B cell (primary cell): ENCODE results near the gene RABEP1. TPM values are rescaled to one million over a fixed set of nuclear protein-coding genes. Genes with fewer than 3 reads are reported as not detected.

Experiments used
- ATAC-seq: fragments of 200-7000 bp; cut with Tn5 transposase; one replicate; pipeline ENCODE4 v1.10.0; 2021; ENCODE audit warnings: low read depth, mild to moderate bottlenecking, moderate number of reproducible peaks, moderate library complexity
- CTCF ChIA-PET: fragments of 350-600 bp; sonication (Branson Sonifier 250); formaldehyde crosslinking; loops from one replicate; lab custom pipeline; 2021; ENCODE audit warnings: antibody characterized with exemption, inconsistent platforms; lab: Charles Lee
- POLR2A ChIA-PET: fragments of 350-600 bp; sonication (Branson Sonifier 250); formaldehyde crosslinking; loops from one replicate; lab custom pipeline; 2021; ENCODE audit warnings: antibody characterized with exemption; lab: Charles Lee
- DNase-seq: peaks from one replicate; pipeline ENCODE4 v3.0.0; 2013
- H2AFZ ChIP-seq: 2 replicates; pipeline ENCODE4 v1.6.1; 2012; ENCODE audit warnings: mild to moderate bottlenecking, low read depth, low read length; ENCODE audit not compliant: insufficient read depth, poor library complexity, severe bottlenecking
- H3K27ac ChIP-seq, 2 donors: 1 replicate in 1 of 2; 2 replicates in 1 of 2; pipeline ENCODE4 v1.5.1; 2012 to 2013; ENCODE audit warnings: low read length in 2 of 2, mild to moderate bottlenecking in 2 of 2, moderate library complexity in 1 of 2
- H3K27me3 ChIP-seq, 4 experiments: fragments of 200-600 bp in 1 of 4; sonication (generic) in 1 of 4; replicated peaks in 1 of 4; 1 replicate in 2 of 4; 2 replicates in 2 of 4; pipeline versions ENCODE4 v1.6.1 to v1.7.0; 2013 to 2016; ENCODE audit warnings: low read length in 3 of 4, mild to moderate bottlenecking in 2 of 4, mixed read lengths in 1 of 4, moderate library complexity in 1 of 4; ENCODE audit not compliant: insufficient read depth in 4 of 4, control insufficient read depth in 3 of 4; ENCODE audit errors: control extremely low read depth in 1 of 4
- H3K36me3 ChIP-seq, 2 experiments: replicated peaks in 1 of 2; 1 replicate in 1 of 2; 2 replicates in 1 of 2; pipeline versions ENCODE4 v1.6.1 to v1.7.1; 2013; ENCODE audit warnings: low read length in 1 of 2; ENCODE audit not compliant: insufficient read depth in 2 of 2, control insufficient read depth in 1 of 2; ENCODE audit errors: control extremely low read depth in 1 of 2, extremely low read depth in 1 of 2
- H3K4me1 ChIP-seq, 2 donors: fragments of 200-600 bp in 1 of 2; sonication (generic) in 1 of 2; 1 replicate in 1 of 2; 2 replicates in 1 of 2; pipeline versions ENCODE4 v1.5.1 to v1.6.1; 2013 to 2017; ENCODE audit warnings: low read length in 2 of 2; ENCODE audit not compliant: control insufficient read depth in 2 of 2, insufficient read depth in 2 of 2
- H3K4me2 ChIP-seq: replicated peaks from 2 replicates; pipeline ENCODE3; 2012; ENCODE audit warnings: mild to moderate bottlenecking, low read depth, low read length; ENCODE audit not compliant: poor library complexity, severe bottlenecking
- H3K4me3 ChIP-seq, 5 experiments: fragments of 200-600 bp in 1 of 5; sonication (generic) in 1 of 5; 1 replicate in 3 of 5; 2 replicates in 2 of 5; pipeline versions ENCODE4 v1.5.1 to v1.7.0; 2011 to 2016; ENCODE audit warnings: low read length in 4 of 5, mild to moderate bottlenecking in 4 of 5, low read depth in 2 of 5, control low read depth in 1 of 5, moderate library complexity in 1 of 5; ENCODE audit not compliant: insufficient read depth in 1 of 5; ENCODE audit errors: control extremely low read depth in 1 of 5, extremely low read depth in 1 of 5
- H3K79me2 ChIP-seq: fragments of 200-600 bp; sonication (generic); one replicate; pipeline ENCODE4 v1.6.0; 2016; ENCODE audit warnings: low read length; ENCODE audit not compliant: control insufficient read depth, insufficient read depth
- H3K9ac ChIP-seq: fragments of 200-600 bp; sonication (generic); 2 replicates; pipeline ENCODE4 v1.6.1; 2017; ENCODE audit warnings: mild to moderate bottlenecking, low read length, moderate library complexity
- H3K9me3 ChIP-seq, 3 donors: one replicate each; pipeline versions ENCODE4 v1.6.1 to v1.7.1; 2013; ENCODE audit warnings: low read length in 2 of 3; ENCODE audit not compliant: control insufficient read depth in 2 of 3, insufficient read depth in 1 of 3; ENCODE audit errors: control extremely low read depth in 1 of 3
- H4K20me1 ChIP-seq: 2 replicates; pipeline ENCODE4 v1.6.0; 2012; ENCODE audit warnings: mild to moderate bottlenecking, low read length; ENCODE audit not compliant: insufficient read depth, control insufficient read depth, poor library complexity, severe bottlenecking
- H3K27ac Mint-ChIP-seq: one replicate; pipeline ENCODE4 v1.8.0; 2021; ENCODE audit warnings: mixed read lengths
- H3K27me3 Mint-ChIP-seq: one replicate; pipeline ENCODE4 v1.8.0; 2021; ENCODE audit warnings: mixed read lengths
- H3K4me1 Mint-ChIP-seq: one replicate; pipeline ENCODE4 v1.8.0; 2021; ENCODE audit warnings: mixed read lengths
- H3K4me3 Mint-ChIP-seq: one replicate; pipeline ENCODE4 v1.8.0; 2021; ENCODE audit warnings: mixed read lengths
- H3K9me3 Mint-ChIP-seq: one replicate; pipeline ENCODE4 v1.8.0; 2022; ENCODE audit warnings: mixed read lengths; ENCODE audit not compliant: insufficient read depth
- EZH2 ChIP-seq: IDR thresholded peaks from 2 replicates; pipeline ENCODE4 v1.6.1; 2012; ENCODE audit warnings: borderline replicate concordance, low read depth, mild to moderate bottlenecking, moderate library complexity, low read length; ENCODE audit not compliant: insufficient read depth, poor library complexity, severe bottlenecking
- WGBS: methylation state at CpG from one replicate; pipeline ENCODE4 v1.1.5; 2013; ENCODE audit warnings: missing lambda C conversion rate; ENCODE audit not compliant: insufficient coverage; 5-methylcytosine and 5-hydroxymethylcytosine counted together
- intact Hi-C: fragments of 100-400 bp; cut with micrococcal nuclease; formaldehyde crosslinking; loops from one replicate; pipeline ENCODE4 v1.10.0; 2022
- polyA plus RNA-seq: library from polyadenylated mRNA; depleted of rRNA; stranded (reverse); fragments of >200 nt; gene quantifications from 2 replicates; pipeline ENCODE4 v1.2.3, GENCODE V29; 2012
- total RNA-seq, 2 donors: library from RNA; stranded (reverse); fragments of 120-200 nt in 1 of 2; gene quantifications; 1 replicate in 1 of 2; 2 replicates in 1 of 2; pipeline versions ENCODE4 v1.2.3 to v1.2.4, GENCODE V29; 2013 to 2022
- TF ChIP-seq, protein P1 (sequence below): fragments of 200-600 bp; IDR thresholded peaks from one replicate; pipeline ENCODE4 v1.8.0; 2022; ENCODE audit warnings: antibody characterized with exemption, mild to moderate bottlenecking

RABEP1 gene
- total and polyA plus RNA-seq, 2 donors (not counting 1 experiment from before 2014, with no cell fraction given), result 24.2 to 86.1 TPM

DNA sequence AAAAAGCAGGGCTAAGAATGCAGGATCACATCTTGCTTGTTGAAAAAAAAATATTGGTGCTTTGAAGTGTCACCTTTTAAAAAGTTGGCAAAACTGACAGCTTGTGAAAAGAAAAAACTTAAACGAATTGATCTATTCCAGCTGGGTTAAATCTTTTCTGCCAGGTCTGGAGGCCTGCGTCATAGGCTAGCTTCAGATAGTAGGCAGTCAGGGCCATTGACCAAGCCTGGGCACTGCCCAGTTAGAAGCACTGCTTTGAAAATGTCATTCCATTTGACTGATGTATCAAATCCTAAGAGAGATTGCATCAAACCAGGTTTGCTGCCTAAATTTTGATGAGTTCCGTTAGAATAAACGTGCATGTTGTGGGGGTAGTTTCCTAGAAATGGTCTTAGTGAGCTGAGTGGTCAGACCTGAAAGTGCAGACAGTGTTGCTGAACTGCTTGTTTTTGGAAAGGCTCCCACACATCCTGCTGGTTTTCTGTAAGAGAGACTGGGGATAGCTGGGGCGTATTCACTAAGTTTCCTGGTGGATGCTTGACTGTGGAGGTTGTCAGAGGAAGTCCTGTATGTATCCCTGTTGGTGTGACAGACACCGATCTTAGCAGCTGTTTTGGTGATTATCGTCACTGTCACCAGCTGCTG, 98.5 kb downstream of the RABEP1 start:
- Mint-ChIP-seq H3K27ac (peak overlapping the region; percentile 33), H3K9me3 (no peaks in the 10 kb centered on the region), H3K4me3 (no peak overlapping the region), H3K27me3 (no peaks in the 10 kb centered on the region), H3K4me1 (no peaks in the 10 kb centered on the region)
- Histone ChIP-seq H3K4me1 (no peaks in the 10 kb centered on the region), H4K20me1 (peaks cover 25% of the 10 kb centered on the region), H3K27me3 (no peaks in the 10 kb centered on the region), H3K9ac (no peak overlapping the region), H3K4me3 (no peak overlapping the region), H3K79me2 (no peaks in the 10 kb centered on the region), H3K36me3 (peaks cover 5 to 100% of the 10 kb centered on the region in 2 experiments), H3K4me2 (no peak overlapping the region), H3K27ac (peak overlapping the region in 1 of 2 donors; percentile 25), H3K9me3 (no peaks in the 10 kb centered on the region), H2AFZ (no peak overlapping the region)
- TF ChIP-seq EZH2, result no peak
- TF ChIP-seq, protein P1, sequence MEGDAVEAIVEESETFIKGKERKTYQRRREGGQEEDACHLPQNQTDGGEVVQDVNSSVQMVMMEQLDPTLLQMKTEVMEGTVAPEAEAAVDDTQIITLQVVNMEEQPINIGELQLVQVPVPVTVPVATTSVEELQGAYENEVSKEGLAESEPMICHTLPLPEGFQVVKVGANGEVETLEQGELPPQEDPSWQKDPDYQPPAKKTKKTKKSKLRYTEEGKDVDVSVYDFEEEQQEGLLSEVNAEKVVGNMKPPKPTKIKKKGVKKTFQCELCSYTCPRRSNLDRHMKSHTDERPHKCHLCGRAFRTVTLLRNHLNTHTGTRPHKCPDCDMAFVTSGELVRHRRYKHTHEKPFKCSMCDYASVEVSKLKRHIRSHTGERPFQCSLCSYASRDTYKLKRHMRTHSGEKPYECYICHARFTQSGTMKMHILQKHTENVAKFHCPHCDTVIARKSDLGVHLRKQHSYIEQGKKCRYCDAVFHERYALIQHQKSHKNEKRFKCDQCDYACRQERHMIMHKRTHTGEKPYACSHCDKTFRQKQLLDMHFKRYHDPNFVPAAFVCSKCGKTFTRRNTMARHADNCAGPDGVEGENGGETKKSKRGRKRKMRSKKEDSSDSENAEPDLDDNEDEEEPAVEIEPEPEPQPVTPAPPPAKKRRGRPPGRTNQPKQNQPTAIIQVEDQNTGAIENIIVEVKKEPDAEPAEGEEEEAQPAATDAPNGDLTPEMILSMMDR, result no peak
- no peak for DNase-seq
- ChIA-PET CTCF (interaction anchor here (1.0 kb wide), 1 partner anchor 8 kb away, joined by 5 read pairs; no protein-coding TSS in a partner anchor), POLR2A (no interaction called here)
- 90% methylated on average over 5 of the region's 7 CpGs for WGBS
- intact Hi-C loops, result no loop called here
- ATAC-seq, result no peak

DNA sequence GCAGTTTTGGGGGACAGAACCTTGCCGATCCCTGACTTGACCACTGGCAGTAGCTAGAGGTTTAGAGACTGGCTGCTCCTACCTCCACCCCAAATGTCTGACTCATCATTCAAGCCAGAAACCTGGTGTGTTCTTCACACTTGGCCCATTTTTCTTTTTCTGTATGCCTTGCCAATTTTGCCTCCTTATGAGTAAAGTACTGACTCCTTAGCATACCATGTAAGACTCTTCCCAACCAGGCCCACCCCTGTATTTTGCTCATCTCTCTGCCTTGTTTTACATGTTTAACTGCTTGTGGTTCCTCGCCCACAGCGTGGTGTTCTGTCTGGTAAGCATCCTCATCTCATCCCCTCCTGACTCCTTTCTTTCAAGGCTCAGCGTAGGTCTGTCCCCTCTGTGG, 99.5 kb downstream of the RABEP1 start:
- H3K27ac ChIP-seq, result no peak overlapping the region
- H3K9ac ChIP-seq, result no peak overlapping the region
- DNase-seq (no peak), ATAC-seq (no peak)
- no peak overlapping the region for H3K4me3 ChIP-seq
- Mint-ChIP-seq H3K4me3 (no peak overlapping the region), H3K27ac (peak overlapping the region; percentile 54), H3K9me3 (no peaks in the 10 kb centered on the region), H3K27me3 (no peaks in the 10 kb centered on the region), H3K4me1 (peaks cover 1% of the 10 kb centered on the region)
- POLR2A ChIA-PET, result no interaction called here
- H2AFZ ChIP-seq, result no peak overlapping the region
- CTCF ChIA-PET, result interaction anchor here (0.6 to 1.0 kb wide), 2 partner anchors 9 to 30 kb away, joined by 3 to 5 read pairs; no protein-coding TSS in a partner anchor
- H3K4me1 ChIP-seq, result no peaks in the 10 kb centered on the region
- peaks cover 25% of the 10 kb centered on the region for H4K20me1 ChIP-seq
- intact Hi-C loops, result no loop called here
- H3K9me3 ChIP-seq, result no peaks in the 10 kb centered on the region
- no peak overlapping the region for H3K4me2 ChIP-seq
- peaks cover 11 to 100% of the 10 kb centered on the region in 2 experiments for H3K36me3 ChIP-seq
- 90% methylated on average over 3 of the region's 4 CpGs for WGBS
- TF ChIP-seq, protein P1, result no peak
- no peak for TF ChIP-seq EZH2
- H3K27me3 ChIP-seq, result no peaks in the 10 kb centered on the region
- H3K79me2 ChIP-seq, result no peaks in the 10 kb centered on the region
